GM12878 (cell line): Measurements from ENCODE around the gene THADA. TPM values are rescaled to one million over a fixed set of nuclear protein-coding genes. Genes with fewer than 3 reads are reported as not detected.

Experiments used
- ATAC-seq: fragments of 200-7000 bp; cut with Tn5 transposase; 3 replicates; pipeline ENCODE4 v1.9.1; 2020; ENCODE audit warnings: mild to moderate bottlenecking, moderate library complexity
- BruUV-seq: library from RNA; stranded (reverse); fragments of 400-500 nt; replicated peaks from 2 replicates; lab custom pipeline; 2021; lab: Mats Ljungman, UMichigan
- CTCF ChIA-PET: fragments of 300-600 bp; sonication (Branson Sonifier 250); formaldehyde crosslinking; extraction: SDS; loops from one replicate; lab custom pipeline; 2021; ENCODE audit warnings: inconsistent platforms; lab: Yijun Ruan, JAX
- POLR2A ChIA-PET: fragments of 350-600 bp; formaldehyde crosslinking; extraction: SDS; loops from one replicate; lab custom pipeline; 2021; ENCODE audit warnings: inconsistent platforms; lab: Charles Lee
- RAD21 ChIA-PET: fragments of 300-600 bp; sonication (Branson Sonifier 250); formaldehyde crosslinking; loops from one replicate; lab custom pipeline; 2023; ENCODE audit warnings: antibody characterized with exemption; ENCODE audit not compliant: unreplicated experiment; lab: Charles Lee
- SMC1A ChIA-PET: fragments of 300-600 bp; sonication (Branson Sonifier 250); formaldehyde crosslinking; loops from one replicate; lab custom pipeline; 2023; ENCODE audit not compliant: unreplicated experiment, uncharacterized antibody; lab: Charles Lee
- DNase-seq: peaks from one replicate; pipeline ENCODE4 v3.0.0-alpha.2; 2011; ENCODE audit warnings: low read depth, low spot score
- FAIRE-seq: peaks from 3 replicates; lab custom pipeline; 2011; peaks lifted over from hg19 to GRCh38; lab: Jason Lieb, UNC
- H2AFZ ChIP-seq: 2 replicates; pipeline ENCODE4 v1.6.0; 2011; ENCODE audit warnings: low read depth, low read length, control low read depth; ENCODE audit not compliant: control insufficient read depth
- H3K27ac ChIP-seq: 2 replicates; pipeline ENCODE4 v1.5.1; 2011; ENCODE audit warnings: control low read depth; ENCODE audit not compliant: control insufficient read depth, insufficient read depth
- H3K27me3 ChIP-seq, 2 experiments: replicated peaks in 1 of 2; 2 replicates each; pipeline versions ENCODE4 v1.6.0 to v1.6.1; 2011; ENCODE audit warnings: low read length in 1 of 2; ENCODE audit not compliant: control insufficient read depth in 2 of 2, insufficient read depth in 2 of 2
- H3K36me3 ChIP-seq, 2 experiments: 2 replicates each; pipeline ENCODE4 v1.5.1; 2011; ENCODE audit warnings: low read length in 1 of 2; ENCODE audit not compliant: control insufficient read depth in 2 of 2, insufficient read depth in 2 of 2
- H3K4me1 ChIP-seq: 2 replicates; pipeline ENCODE4 v1.6.1; 2011; ENCODE audit warnings: mild to moderate bottlenecking, low read length, moderate library complexity, mixed read lengths; ENCODE audit not compliant: control insufficient read depth, insufficient read depth
- H3K4me2 ChIP-seq: 2 replicates; pipeline ENCODE4 v1.6.0; 2011; ENCODE audit warnings: control low read depth; ENCODE audit not compliant: control insufficient read depth, insufficient read depth
- H3K4me3 ChIP-seq: fragments of 200-600 bp; sonication (generic); 2 replicates; pipeline ENCODE4 v1.5.1; 2016
- H3K79me2 ChIP-seq: 2 replicates; pipeline ENCODE4 v1.6.0; 2011; ENCODE audit warnings: low read length; ENCODE audit not compliant: control insufficient read depth, insufficient read depth
- H3K9ac ChIP-seq: 2 replicates; pipeline ENCODE4 v1.8.0; 2011; ENCODE audit warnings: low read length, control low read depth, mixed read lengths; ENCODE audit not compliant: control insufficient read depth, insufficient read depth
- H3K9me3 ChIP-seq: replicated peaks from 3 replicates; pipeline ENCODE4 v1.5.1; 2011; ENCODE audit warnings: mild to moderate bottlenecking, low read length; ENCODE audit not compliant: control insufficient read depth, insufficient read depth
- H4K20me1 ChIP-seq: 2 replicates; pipeline ENCODE4 v1.6.0; 2011; ENCODE audit not compliant: control insufficient read depth, insufficient read depth
- ATF7 ChIP-seq: fragments of 450-650 bp; IDR thresholded peaks from 2 replicates; pipeline ENCODE4 v1.6.1; 2016; ENCODE audit warnings: low read depth, mild to moderate bottlenecking
- CBFB ChIP-seq: IDR thresholded peaks from 2 replicates; pipeline ENCODE4 v1.6.1; 2016; ENCODE audit warnings: antibody characterized with exemption, low read depth
- GABPA ChIP-seq: IDR thresholded peaks from 2 replicates; pipeline ENCODE4 v1.6.1; 2014; ENCODE audit warnings: antibody characterized with exemption, low read depth, mild to moderate bottlenecking, inconsistent platforms
- JUND ChIP-seq: IDR thresholded peaks from 2 replicates; pipeline ENCODE4 v1.6.1; 2012; ENCODE audit warnings: low read depth, mild to moderate bottlenecking, low read length, improper control_type of control experiment, moderate library complexity
- MLLT1 ChIP-seq: fragments of 450-650 bp; IDR thresholded peaks from 2 replicates; pipeline ENCODE4 v1.6.1; 2016; ENCODE audit warnings: mild to moderate bottlenecking
- MXI1 ChIP-seq: fragments of 150-350 bp; IDR thresholded peaks from 2 replicates; pipeline ENCODE4 v1.6.1; 2011; ENCODE audit warnings: low read depth, mild to moderate bottlenecking, inconsistent platforms, low read length, improper control_type of control experiment
- NFYB ChIP-seq: IDR thresholded peaks from 2 replicates; pipeline ENCODE4 v1.6.1; 2011; ENCODE audit warnings: low read depth, mild to moderate bottlenecking, low read length, improper control_type of control experiment, moderate library complexity; ENCODE audit not compliant: insufficient read depth
- NR2C2 ChIP-seq: IDR thresholded peaks from 2 replicates; pipeline ENCODE4 v1.6.1; 2011; ENCODE audit warnings: borderline replicate concordance, low read depth; ENCODE audit not compliant: control insufficient read depth, insufficient read length
- POU2F2 ChIP-seq: IDR thresholded peaks from 3 replicates; pipeline ENCODE4 v1.6.1; 2011; ENCODE audit warnings: low read depth, mild to moderate bottlenecking, low read length, borderline replicate concordance
- RELA ChIP-seq: fragments of 450-650 bp; IDR thresholded peaks from 2 replicates; pipeline ENCODE4 v1.8.0; 2014; ENCODE audit warnings: borderline replicate concordance; ENCODE audit not compliant: partially characterized antibody
- SREBF1 ChIP-seq: IDR thresholded peaks from 2 replicates; pipeline ENCODE4 v1.6.1; 2012; ENCODE audit warnings: mild to moderate bottlenecking, low read length
- SREBF2 ChIP-seq: IDR thresholded peaks from 2 replicates; pipeline ENCODE4 v1.6.1; 2012; ENCODE audit warnings: mild to moderate bottlenecking, low read length
- TCF7 ChIP-seq: IDR thresholded peaks from 2 replicates; pipeline ENCODE4 v1.6.1; 2014; ENCODE audit warnings: antibody characterized with exemption, borderline replicate concordance
- ZZZ3 ChIP-seq: IDR thresholded peaks from 2 replicates; pipeline ENCODE4 v1.6.1; 2011; ENCODE audit warnings: low read depth; ENCODE audit not compliant: control insufficient read depth, insufficient read length
- WGBS: methylation state at CpG from one replicate; pipeline ENCODE4 v1.1.6; 2016; ENCODE audit warnings: low lambda C conversion rate; ENCODE audit not compliant: insufficient replicate concordance, insufficient coverage; ENCODE audit errors: missing lambda C conversion rate; 5-methylcytosine and 5-hydroxymethylcytosine counted together
- in situ Hi-C: fragments of 300-500 bp; cut with MboI; formaldehyde crosslinking; loops from 9 replicates; pipeline ENCODE4 v1.14.3; 2018; ENCODE audit warnings: mixed read lengths
- intact Hi-C: fragments of 100-400 bp; cut with micrococcal nuclease; formaldehyde crosslinking; loops from one replicate; pipeline ENCODE4 v1.14.2; 2022; ENCODE audit not compliant: unreplicated experiment
- polyA plus RNA-seq, 11 experiments: library from polyadenylated mRNA; depleted of rRNA in 4 of 11; unstranded in 6 of 11; stranded (reverse) in 5 of 11; fragments of >200 nt; fragmentation: Nextera tagmentation in 4 of 11; fragmentation: Illumina TruSeq in 1 of 11; extraction: Ambion mirVana in 4 of 11; extraction: Trizol in 1 of 11; gene quantifications; 1 replicate in 1 of 11; 2 replicates in 10 of 11; pipeline versions ENCODE4 v1.2.1 to v1.2.3, GENCODE V29; 2011 to 2016; ENCODE audit warnings: inconsistent platforms in 2 of 11, missing spikeins in 2 of 11, low read depth in 1 of 11
- total RNA-seq, 4 experiments: library from RNA; depleted of rRNA in 3 of 4; stranded (reverse); fragments of >200 nt in 3 of 4; fragmentation: Illumina TruSeq in 1 of 4; extraction: Trizol in 1 of 4; gene quantifications; 2 replicates each; pipeline versions ENCODE4 v1.2.1 to v1.2.3, GENCODE V29; 2013 to 2021
- TF ChIP-seq, protein P1 (sequence below): IDR thresholded peaks from 2 replicates; pipeline ENCODE4 v1.6.1; 2011; ENCODE audit warnings: low read depth, mild to moderate bottlenecking, low read length, moderate library complexity, borderline replicate concordance; ENCODE audit errors: extremely low read depth
- TF ChIP-seq, protein P2 (sequence below): IDR thresholded peaks from 2 replicates; pipeline ENCODE4 v1.6.1; 2012; ENCODE audit warnings: low read depth, low read length, improper control_type of control experiment
- TF ChIP-seq, protein P3 (sequence below): fragments of 150-350 bp; IDR thresholded peaks from 2 replicates; pipeline ENCODE4 v1.6.1; 2016; ENCODE audit warnings: low read depth, low read length

The THADA gene
- total and polyA plus RNA-seq, 10 of the 15 experiments (the other 5 are each of a cell fraction or from before 2014, with no cell fraction given) = 14.6 to 33.2 (median 23.2) TPM

DNA sequence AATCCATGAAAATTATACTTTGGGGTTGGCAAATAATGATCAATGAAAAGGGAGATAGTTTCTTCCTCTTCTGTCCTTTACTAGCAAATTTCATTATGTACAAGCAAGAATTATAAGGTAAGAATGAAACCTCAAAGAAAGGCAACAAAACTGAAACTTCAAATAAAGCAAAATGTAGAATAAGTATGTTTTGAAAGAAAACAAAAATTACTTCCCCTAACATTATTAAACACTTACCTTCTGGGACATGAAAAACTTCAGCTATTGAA, 29.4 kb downstream of the THADA start (continued):
- TF ChIP-seq, protein P1, sequence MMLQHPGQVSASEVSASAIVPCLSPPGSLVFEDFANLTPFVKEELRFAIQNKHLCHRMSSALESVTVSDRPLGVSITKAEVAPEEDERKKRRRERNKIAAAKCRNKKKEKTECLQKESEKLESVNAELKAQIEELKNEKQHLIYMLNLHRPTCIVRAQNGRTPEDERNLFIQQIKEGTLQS = no peak
- 0 out of 2 replicates have a peak, but pooled peaks have one; percentile 15 for TF ChIP-seq SREBF1
- TF ChIP-seq CBFB = no peak
- no peak for TF ChIP-seq POU2F2
- TF ChIP-seq, protein P2, sequence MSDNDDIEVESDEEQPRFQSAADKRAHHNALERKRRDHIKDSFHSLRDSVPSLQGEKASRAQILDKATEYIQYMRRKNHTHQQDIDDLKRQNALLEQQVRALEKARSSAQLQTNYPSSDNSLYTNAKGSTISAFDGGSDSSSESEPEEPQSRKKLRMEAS = no peak
- TF ChIP-seq, all 136 proteins: peak for 8

DNA sequence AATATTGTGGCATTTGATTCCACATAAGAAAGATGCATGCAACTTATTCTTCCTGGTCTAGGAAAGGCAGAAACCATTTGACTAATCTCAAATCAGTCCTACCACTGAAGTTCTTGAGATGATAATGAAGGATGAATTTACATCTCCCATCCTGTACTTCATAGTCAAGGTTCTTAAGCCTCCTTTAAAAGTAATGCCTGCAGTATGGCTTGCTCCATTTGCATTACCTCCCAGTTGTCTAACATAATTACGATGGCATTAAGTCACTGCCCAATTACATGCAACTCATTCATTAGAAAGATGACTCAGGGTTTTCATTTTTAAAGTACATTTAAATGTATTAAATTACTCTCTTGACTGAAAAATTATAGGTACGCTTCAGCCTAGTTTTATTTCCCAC, 32.2 kb downstream of the THADA start:
- Histone ChIP-seq H3K9ac (no peak overlapping the region), H2AFZ (no peak overlapping the region), H3K79me2 (no peaks in the 10 kb centered on the region), H3K27ac (no peak overlapping the region), H3K4me2 (no peak overlapping the region), H4K20me1 (no peaks in the 10 kb centered on the region), H3K27me3 (no peaks in the 10 kb centered on the region), H3K9me3 (no peaks in the 10 kb centered on the region), H3K36me3 (peaks cover 0 to 8% of the 10 kb centered on the region in 2 experiments; a peak in 1 of 4 replicates), H3K4me1 (peaks cover 28% of the 10 kb centered on the region), H3K4me3 (no peak overlapping the region)
- in situ Hi-C loops (no loop called here), intact Hi-C loops (loop anchor here (10.0 kb wide), 1 partner anchor 339 kb away; the partner anchor contains the start of gene ZFP36L2)
- ChIA-PET SMC1A (interaction anchor here (1.5 kb wide), 1 partner anchor 17 kb away, joined by 3 read pairs; no protein-coding TSS in a partner anchor), POLR2A (no interaction called here), RAD21 (no interaction called here), CTCF (interaction anchor here (0.8 to 1.5 kb wide), 4 partner anchors 8 to 736 kb away, joined by 3 to 7 read pairs (median 4); no protein-coding TSS in a partner anchor)
- no TSS peak for BruUV-seq
- WGBS = 68% methylated on average over 2 of the region's 2 CpGs
- DNase-seq (no peak), FAIRE-seq (no peak), ATAC-seq (no peak)
- TF ChIP-seq NR2C2 (no peak), ATF7 (no peak), GABPA (no peak), MXI1 (no peak), RELA (no peak), MLLT1 (no peak), ZZZ3 (no peak), NFYB (no peak), JUND (no peak), TCF7 (no peak), SREBF2 (no peak)
- TF ChIP-seq, protein P3, sequence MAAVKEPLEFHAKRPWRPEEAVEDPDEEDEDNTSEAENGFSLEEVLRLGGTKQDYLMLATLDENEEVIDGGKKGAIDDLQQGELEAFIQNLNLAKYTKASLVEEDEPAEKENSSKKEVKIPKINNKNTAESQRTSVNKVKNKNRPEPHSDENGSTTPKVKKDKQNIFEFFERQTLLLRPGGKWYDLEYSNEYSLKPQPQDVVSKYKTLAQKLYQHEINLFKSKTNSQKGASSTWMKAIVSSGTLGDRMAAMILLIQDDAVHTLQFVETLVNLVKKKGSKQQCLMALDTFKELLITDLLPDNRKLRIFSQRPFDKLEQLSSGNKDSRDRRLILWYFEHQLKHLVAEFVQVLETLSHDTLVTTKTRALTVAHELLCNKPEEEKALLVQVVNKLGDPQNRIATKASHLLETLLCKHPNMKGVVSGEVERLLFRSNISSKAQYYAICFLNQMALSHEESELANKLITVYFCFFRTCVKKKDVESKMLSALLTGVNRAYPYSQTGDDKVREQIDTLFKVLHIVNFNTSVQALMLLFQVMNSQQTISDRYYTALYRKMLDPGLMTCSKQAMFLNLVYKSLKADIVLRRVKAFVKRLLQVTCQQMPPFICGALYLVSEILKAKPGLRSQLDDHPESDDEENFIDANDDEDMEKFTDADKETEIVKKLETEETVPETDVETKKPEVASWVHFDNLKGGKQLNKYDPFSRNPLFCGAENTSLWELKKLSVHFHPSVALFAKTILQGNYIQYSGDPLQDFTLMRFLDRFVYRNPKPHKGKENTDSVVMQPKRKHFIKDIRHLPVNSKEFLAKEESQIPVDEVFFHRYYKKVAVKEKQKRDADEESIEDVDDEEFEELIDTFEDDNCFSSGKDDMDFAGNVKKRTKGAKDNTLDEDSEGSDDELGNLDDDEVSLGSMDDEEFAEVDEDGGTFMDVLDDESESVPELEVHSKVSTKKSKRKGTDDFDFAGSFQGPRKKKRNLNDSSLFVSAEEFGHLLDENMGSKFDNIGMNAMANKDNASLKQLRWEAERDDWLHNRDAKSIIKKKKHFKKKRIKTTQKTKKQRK = no peak
